Dendritic cell treated with granulocyte-macrophage colony-stimulating factor and Interleukin-4, amounts not matched to agents 40 ng/mL and 50 ng/mL, for 4 days (primary cell): ENCODE measurements around the gene MYO15A.

Experiments used
- H3K27ac Mint-ChIP-seq: one replicate; pipeline ENCODE4 v1.8.0; 2022; ENCODE audit warnings: mild to moderate bottlenecking, mixed read lengths
- H3K27me3 Mint-ChIP-seq: one replicate; pipeline ENCODE4 v1.8.0; 2022; ENCODE audit warnings: mild to moderate bottlenecking, mixed read lengths
- H3K36me3 Mint-ChIP-seq: one replicate; pipeline ENCODE4 v1.8.0; 2022; ENCODE audit warnings: low read depth, mixed read lengths
- H3K4me1 Mint-ChIP-seq: one replicate; pipeline ENCODE4 v1.8.0; 2022; ENCODE audit warnings: low read depth, mixed read lengths
- H3K4me3 Mint-ChIP-seq: one replicate; pipeline ENCODE4 v1.8.0; 2022; ENCODE audit warnings: mild to moderate bottlenecking, moderate library complexity, mixed read lengths
- H3K9me3 Mint-ChIP-seq: one replicate; pipeline ENCODE4 v1.8.0; 2022; ENCODE audit warnings: mixed read lengths
- intact Hi-C: fragments of 100-400 bp; cut with micrococcal nuclease; formaldehyde crosslinking; loops from one replicate; pipeline ENCODE4 v1.15.0; 2022

MYO15A gene

GRCh38 chr17:18124345-18125126 is 16.0 kb downstream of the MYO15A start:
- no peaks in the 10 kb centered on the region for H3K4me1 Mint-ChIP-seq
- intact Hi-C loops = no loop called here

GRCh38 chr17:18129041-18129502 is 20.5 kb downstream of the MYO15A start:
- H3K27me3 Mint-ChIP-seq = peaks cover 1% of the 10 kb centered on the region
- no peaks in the 10 kb centered on the region for H3K4me1 Mint-ChIP-seq
- no peaks in the 10 kb centered on the region for H3K36me3 Mint-ChIP-seq
- H3K27ac Mint-ChIP-seq = no peak overlapping the region
- intact Hi-C loops = no loop called here
- H3K4me3 Mint-ChIP-seq = no peak overlapping the region
- H3K9me3 Mint-ChIP-seq = no peaks in the 10 kb centered on the region

More at GRCh38 chr17:18124345-18125126, 16.0 kb downstream of the MYO15A start:
- Mint-ChIP-seq H3K36me3 (no peaks in the 10 kb centered on the region), H3K4me3 (no peak overlapping the region), H3K27ac (no peak overlapping the region), H3K9me3 (peaks cover 6% of the 10 kb centered on the region), H3K27me3 (peaks cover 1% of the 10 kb centered on the region)

DNA sequence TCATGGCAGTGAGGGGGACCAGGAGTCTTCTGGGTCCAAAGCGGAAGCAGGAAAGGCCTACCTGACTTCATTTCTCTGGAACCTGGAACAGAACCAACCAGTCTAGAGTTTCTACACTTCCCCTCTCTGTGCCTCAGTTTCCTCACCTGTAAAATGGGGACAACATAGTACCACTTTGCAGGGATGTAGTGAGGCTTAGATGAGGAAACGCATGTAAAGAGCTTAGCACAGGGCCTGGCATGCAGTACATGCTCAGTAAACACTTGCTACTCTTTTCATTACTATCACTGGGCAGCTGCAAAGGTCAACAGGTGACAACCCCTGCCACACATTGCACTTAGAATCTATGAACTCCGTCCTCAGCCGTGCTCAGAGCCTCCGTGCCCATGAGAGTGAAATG is 24.2 kb downstream of the MYO15A start:
- Mint-ChIP-seq H3K4me3 (no peak overlapping the region), H3K4me1 (peaks cover 5% of the 10 kb centered on the region), H3K36me3 (no peaks in the 10 kb centered on the region), H3K9me3 (no peaks in the 10 kb centered on the region), H3K27ac (no peak overlapping the region), H3K27me3 (peaks cover 6% of the 10 kb centered on the region)
- intact Hi-C loops = no loop called here

DNA sequence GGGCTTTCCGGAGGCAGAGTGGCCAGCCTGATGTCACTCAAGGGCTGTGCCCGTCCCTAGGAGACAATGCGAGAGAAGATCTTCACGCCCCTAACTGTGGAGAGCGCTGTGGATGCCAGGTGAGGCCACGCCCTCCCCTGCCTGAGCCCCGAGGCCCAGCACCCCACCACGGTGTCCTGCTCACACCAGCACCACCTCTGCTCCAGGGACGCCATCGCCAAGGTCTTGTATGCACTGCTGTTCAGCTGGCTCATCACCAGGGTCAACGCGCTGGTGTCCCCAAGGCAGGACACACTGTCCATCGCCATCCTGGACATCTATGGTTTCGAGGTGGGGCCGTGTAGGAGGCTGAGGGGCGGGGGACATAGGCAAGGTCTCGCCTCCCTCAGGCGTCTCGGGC is 27.8 kb downstream of the MYO15A start:
- Mint-ChIP-seq H3K4me3 (no peak overlapping the region), H3K27ac (no peak overlapping the region), H3K9me3 (no peaks in the 10 kb centered on the region), H3K27me3 (peaks cover 16% of the 10 kb centered on the region), H3K4me1 (peaks cover 5% of the 10 kb centered on the region), H3K36me3 (no peaks in the 10 kb centered on the region)
- intact Hi-C loops = no loop called here

- Mint-ChIP-seq H3K4me3 (no peak overlapping the region), H3K4me1 (peaks cover 8% of the 10 kb centered on the region), H3K9me3 (no peaks in the 10 kb centered on the region), H3K27ac (no peak overlapping the region), H3K36me3 (no peaks in the 10 kb centered on the region), H3K27me3 (peaks cover 23% of the 10 kb centered on the region)
- intact Hi-C loops = no loop called here
These were observed 29.7 kb downstream of the MYO15A start for GRCh38 chr17:18138065-18138749.

DNA sequence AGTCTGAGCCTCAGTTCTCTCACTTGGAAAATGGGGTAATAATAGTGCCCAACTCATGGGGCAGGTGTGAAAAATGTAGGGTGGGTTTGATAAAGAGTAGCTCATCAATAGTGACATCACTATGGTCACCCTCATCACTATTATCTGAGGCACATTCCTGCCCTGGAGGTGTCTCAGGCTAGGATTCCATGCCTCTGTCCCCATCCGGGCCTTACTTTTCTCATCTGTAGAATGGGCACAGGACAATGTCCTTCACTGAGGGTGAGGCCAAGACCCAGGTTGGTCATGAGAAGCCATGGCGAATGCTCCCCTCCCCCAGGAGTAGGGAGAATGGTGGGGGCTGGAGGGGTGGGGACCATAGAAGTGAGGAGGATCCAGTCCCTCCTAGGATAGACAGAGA is 30.5 kb downstream of the MYO15A start:
- peaks cover 28% of the 10 kb centered on the region for H3K27me3 Mint-ChIP-seq
- H3K4me1 Mint-ChIP-seq = peaks cover 10% of the 10 kb centered on the region
- intact Hi-C loops = no loop called here
- H3K27ac Mint-ChIP-seq = no peak overlapping the region
- no peak overlapping the region for H3K4me3 Mint-ChIP-seq
- no peaks in the 10 kb centered on the region for H3K9me3 Mint-ChIP-seq
- H3K36me3 Mint-ChIP-seq = no peaks in the 10 kb centered on the region

DNA sequence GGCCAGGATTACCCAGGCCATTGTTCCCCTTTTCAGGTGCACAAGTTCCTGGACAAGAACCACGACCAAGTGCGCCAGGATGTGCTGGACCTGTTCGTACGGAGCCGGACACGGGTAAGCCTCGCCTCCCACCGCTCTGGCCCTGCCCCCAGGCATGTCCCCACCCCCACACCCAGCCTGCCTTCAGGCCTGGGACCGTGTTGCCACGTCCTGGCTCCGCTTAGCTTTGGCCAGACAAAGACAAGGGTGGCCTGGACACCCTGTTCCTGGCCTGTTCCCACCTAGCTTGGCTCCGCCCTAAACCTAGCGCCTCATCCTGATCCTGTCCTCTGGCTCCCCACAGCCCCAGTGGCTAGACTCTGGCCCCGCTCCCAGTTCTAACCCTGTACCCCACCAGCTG is 30.9 kb downstream of the MYO15A start:
- intact Hi-C loops = no loop called here
- Mint-ChIP-seq H3K9me3 (no peaks in the 10 kb centered on the region), H3K27ac (no peak overlapping the region), H3K27me3 (peaks cover 29% of the 10 kb centered on the region), H3K36me3 (no peaks in the 10 kb centered on the region), H3K4me1 (peaks cover 10% of the 10 kb centered on the region), H3K4me3 (no peak overlapping the region)

GRCh38 chr17:18139949-18140348 is 31.4 kb downstream of the MYO15A start:
- H3K4me3 Mint-ChIP-seq = no peak overlapping the region
- intact Hi-C loops = loop anchor here (5.0 kb wide), 1 partner anchor 47 kb away; no protein-coding TSS in a partner anchor
- no peak overlapping the region for H3K27ac Mint-ChIP-seq

GRCh38 chr17:18140648-18141047 is 32.1 kb downstream of the MYO15A start:
- Mint-ChIP-seq H3K4me3 (no peak overlapping the region), H3K27me3 (peaks cover 30% of the 10 kb centered on the region), H3K36me3 (no peaks in the 10 kb centered on the region), H3K4me1 (peaks cover 17% of the 10 kb centered on the region), H3K9me3 (no peaks in the 10 kb centered on the region), H3K27ac (no peak overlapping the region)
- intact Hi-C loops = loop anchor here (5.0 kb wide), 1 partner anchor 47 kb away; no protein-coding TSS in a partner anchor

More at GRCh38 chr17:18139949-18140348, 31.4 kb downstream of the MYO15A start:
- no peaks in the 10 kb centered on the region for H3K9me3 Mint-ChIP-seq
- H3K4me1 Mint-ChIP-seq = peaks cover 15% of the 10 kb centered on the region
- no peaks in the 10 kb centered on the region for H3K36me3 Mint-ChIP-seq
- H3K27me3 Mint-ChIP-seq = peaks cover 29% of the 10 kb centered on the region

- Mint-ChIP-seq H3K36me3 (no peaks in the 10 kb centered on the region), H3K27me3 (peaks cover 33% of the 10 kb centered on the region), H3K4me3 (no peak overlapping the region), H3K9me3 (no peaks in the 10 kb centered on the region), H3K4me1 (peaks cover 13% of the 10 kb centered on the region), H3K27ac (no peak overlapping the region)
- intact Hi-C loops = loop anchor here (5.0 kb wide), 1 partner anchor 46 kb away; no protein-coding TSS in a partner anchor
These were observed 32.8 kb downstream of the MYO15A start for GRCh38 chr17:18141210-18141803.

DNA sequence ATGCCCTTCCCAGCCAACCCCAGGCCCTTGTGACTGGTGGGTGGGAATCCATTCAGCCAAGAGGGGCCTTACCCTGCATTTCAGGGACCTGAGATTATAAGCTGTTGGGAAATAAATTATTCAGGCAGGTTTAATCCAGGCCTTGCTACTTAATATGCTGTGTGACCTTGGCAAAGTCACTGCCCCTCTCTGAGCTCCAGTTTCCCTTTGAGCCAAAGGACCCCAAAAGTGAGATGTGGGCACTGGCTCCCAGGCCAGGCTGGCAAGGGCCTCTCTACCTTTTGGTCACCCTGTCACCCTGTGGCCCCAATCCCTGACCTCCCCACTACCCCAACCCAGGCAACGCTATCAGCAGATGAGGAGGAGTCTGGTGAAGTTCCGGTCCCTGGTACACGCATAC is 33.9 kb downstream of the MYO15A start:
- intact Hi-C loops = loop anchor here (5.0 kb wide), 1 partner anchor 45 kb away; no protein-coding TSS in a partner anchor
- no peak overlapping the region for H3K27ac Mint-ChIP-seq
- H3K4me1 Mint-ChIP-seq = peaks cover 13% of the 10 kb centered on the region
- peaks cover 29% of the 10 kb centered on the region for H3K27me3 Mint-ChIP-seq
- H3K36me3 Mint-ChIP-seq = no peaks in the 10 kb centered on the region
- no peak overlapping the region for H3K4me3 Mint-ChIP-seq
- no peaks in the 10 kb centered on the region for H3K9me3 Mint-ChIP-seq

DNA sequence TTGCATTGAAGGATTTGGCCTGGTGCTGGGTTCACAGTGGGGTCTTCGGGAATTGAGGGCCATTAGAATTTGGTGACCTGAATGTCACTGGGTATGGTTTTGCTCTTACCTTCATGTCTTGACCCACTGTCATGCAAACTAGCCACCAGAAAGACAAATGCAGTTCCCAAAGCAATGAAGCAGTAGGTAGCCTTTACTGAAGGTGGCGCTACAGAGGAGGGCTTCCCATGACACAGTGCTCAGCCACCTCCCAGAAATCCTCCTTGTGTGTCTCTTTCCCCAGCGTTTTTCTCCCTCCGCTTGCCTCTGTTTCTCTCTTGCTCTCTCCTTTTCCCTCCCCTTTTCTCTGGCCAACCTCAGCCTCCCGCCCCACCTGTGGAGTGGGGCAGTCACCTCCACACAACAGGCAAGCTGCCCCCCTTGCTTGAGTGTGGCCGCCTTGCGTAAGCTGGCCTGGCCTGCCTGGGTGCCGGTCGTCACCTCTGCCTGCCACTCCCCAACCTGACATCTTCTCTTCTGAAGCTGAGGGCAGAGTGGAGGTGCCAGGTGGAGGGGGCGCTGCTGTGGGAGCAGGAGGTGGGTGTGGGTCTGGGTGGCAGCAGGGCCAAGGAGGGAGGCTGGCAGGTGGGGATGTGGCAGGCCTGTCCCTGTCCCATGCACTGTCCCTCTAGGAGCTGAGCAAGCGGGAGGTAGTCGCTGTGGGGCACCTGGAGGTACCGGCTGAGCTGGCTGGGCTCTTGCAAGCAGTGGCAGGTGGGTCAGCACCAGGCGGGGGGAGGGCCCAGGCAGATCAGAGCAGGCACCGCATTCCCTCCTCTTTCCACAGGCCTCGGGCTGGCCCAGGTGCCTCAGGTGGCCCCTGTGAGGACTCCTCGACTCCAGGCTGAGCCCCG is 34.7 kb downstream of the MYO15A start:
- intact Hi-C loops = loop anchor here (5.0 kb wide), 1 partner anchor 44 kb away; no protein-coding TSS in a partner anchor
- no peaks in the 10 kb centered on the region for H3K9me3 Mint-ChIP-seq
- H3K27ac Mint-ChIP-seq = no peak overlapping the region
- H3K4me3 Mint-ChIP-seq = no peak overlapping the region
- peaks cover 13% of the 10 kb centered on the region for H3K4me1 Mint-ChIP-seq
- peaks cover 28% of the 10 kb centered on the region for H3K27me3 Mint-ChIP-seq
- no peaks in the 10 kb centered on the region for H3K36me3 Mint-ChIP-seq

DNA sequence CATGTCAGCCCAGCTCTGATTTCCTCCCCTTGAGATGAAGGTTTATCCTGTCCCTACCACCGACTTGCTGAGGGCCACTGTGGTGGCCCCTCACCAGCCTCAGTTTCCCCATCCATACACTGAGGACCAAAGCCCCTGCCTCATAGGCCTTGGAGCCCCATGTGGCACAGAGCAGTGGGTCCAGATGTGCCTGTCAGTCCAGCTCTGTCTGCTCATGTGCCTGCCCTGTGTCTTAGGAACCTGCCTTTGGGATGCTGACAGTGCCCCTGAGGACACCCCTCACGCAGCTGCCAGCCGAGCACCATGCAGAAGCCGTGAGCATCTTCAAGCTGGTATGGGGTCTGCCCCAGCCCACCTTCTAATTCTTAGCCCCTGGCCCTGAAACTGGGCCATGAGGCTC is 35.7 kb downstream of the MYO15A start:
- Mint-ChIP-seq H3K4me3 (no peak overlapping the region), H3K27ac (no peak overlapping the region), H3K9me3 (no peaks in the 10 kb centered on the region), H3K36me3 (no peaks in the 10 kb centered on the region), H3K4me1 (peaks cover 13% of the 10 kb centered on the region), H3K27me3 (peaks cover 28% of the 10 kb centered on the region)
- intact Hi-C loops = loop anchor here (5.0 kb wide), 1 partner anchor 43 kb away; no protein-coding TSS in a partner anchor
